ENCODE results near the gene LYRM4.

DNA sequence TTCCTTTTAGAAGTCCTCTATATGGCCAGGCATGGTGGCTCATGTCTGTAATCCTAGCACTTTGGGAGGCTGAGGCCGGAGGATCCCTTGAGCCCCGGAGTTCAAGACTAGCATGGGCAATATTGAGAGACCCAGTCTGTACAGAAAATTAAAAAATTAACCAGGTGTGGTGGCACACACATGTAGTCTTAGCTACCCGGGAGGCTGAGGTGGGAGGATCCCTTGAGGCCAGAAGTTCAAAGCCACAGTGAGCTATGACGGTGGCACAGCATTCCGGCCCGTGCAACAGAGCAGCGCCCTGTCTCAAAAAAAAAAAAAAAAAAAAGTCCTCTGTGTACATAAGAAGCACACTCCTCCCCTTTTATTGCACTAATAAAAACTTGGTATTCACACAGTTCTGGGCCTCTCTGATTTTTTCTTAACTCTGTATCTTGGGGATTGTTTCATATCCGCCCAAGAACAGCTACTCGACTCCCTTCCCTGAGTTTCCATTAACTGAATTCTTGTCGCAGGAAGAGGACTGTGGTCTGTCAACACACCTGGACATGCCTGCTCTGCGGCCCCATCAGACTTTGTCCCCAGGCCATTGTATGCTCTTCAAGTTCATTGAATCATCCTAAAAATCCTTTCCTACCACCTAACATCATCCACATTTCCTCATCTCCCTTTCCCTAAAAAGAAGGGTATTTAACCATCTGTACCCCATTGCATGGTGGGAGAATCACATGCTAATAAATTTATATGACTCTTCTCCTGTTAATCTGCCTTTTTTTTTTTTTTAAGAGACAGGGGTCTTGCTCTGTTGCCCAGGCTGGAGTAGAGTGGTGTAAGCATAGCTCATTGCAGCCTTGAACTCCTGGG, 201.5 kb downstream of the LYRM4 start:
- no peak for TF ChIP-seq EZH2 (IDR thresholded peaks at IDR 0.05; ENCODE audit: low read length)
- TF ChIP-seq, protein P1, sequence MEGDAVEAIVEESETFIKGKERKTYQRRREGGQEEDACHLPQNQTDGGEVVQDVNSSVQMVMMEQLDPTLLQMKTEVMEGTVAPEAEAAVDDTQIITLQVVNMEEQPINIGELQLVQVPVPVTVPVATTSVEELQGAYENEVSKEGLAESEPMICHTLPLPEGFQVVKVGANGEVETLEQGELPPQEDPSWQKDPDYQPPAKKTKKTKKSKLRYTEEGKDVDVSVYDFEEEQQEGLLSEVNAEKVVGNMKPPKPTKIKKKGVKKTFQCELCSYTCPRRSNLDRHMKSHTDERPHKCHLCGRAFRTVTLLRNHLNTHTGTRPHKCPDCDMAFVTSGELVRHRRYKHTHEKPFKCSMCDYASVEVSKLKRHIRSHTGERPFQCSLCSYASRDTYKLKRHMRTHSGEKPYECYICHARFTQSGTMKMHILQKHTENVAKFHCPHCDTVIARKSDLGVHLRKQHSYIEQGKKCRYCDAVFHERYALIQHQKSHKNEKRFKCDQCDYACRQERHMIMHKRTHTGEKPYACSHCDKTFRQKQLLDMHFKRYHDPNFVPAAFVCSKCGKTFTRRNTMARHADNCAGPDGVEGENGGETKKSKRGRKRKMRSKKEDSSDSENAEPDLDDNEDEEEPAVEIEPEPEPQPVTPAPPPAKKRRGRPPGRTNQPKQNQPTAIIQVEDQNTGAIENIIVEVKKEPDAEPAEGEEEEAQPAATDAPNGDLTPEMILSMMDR (optimal IDR thresholded peaks at IDR 0.05 in 1 of 3, IDR thresholded peaks at IDR 0.05 in 1 of 3, conservative IDR thresholded peaks at IDR 0.05 in 1 of 3; ENCODE audit: extremely low read depth in 1 of 3, insufficient read depth in 2 of 3, low read length in 3 of 3), result no peak
